SH-SY5Y (cell line): ENCODE measurements around the gene RCBTB1.

Experiments
- GATA2 ChIP-seq: IDR thresholded peaks from 2 replicates; pipeline ENCODE4 v1.6.1; 2011; ENCODE audit warnings: mild to moderate bottlenecking, low read depth, low read length
- GATA3 ChIP-seq: IDR thresholded peaks from 2 replicates; pipeline ENCODE4 v1.6.1; 2011; ENCODE audit warnings: low read depth, mild to moderate bottlenecking, low read length, moderate library complexity

DNA sequence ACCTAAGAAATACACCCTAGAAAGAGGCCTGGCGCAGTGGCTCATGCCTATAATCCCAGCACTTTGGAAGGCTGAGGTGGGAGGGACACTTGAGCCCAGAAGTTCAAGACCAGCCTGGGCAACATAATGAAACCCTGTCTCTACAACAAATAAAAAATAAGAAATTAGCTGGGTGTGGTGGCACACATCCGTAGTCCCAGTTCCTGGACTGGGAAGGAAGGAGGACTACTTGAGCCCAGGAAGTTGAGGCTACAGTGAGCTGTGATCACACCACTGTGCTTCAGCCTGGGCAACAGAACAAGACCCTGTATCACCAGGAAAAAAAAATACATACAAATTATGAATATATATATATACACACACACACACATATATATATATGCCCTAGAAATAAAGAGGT is 47.0 kb downstream of the RCBTB1 start:
- TF ChIP-seq GATA2 = no peak
- TF ChIP-seq GATA3 = no peak
